SIG-M5 (cell line): ENCODE data around the gene RNF39.
"Not testable (repeated sequence)": the region's sequence is repeated elsewhere in the genome, so short reads cannot be mapped to it uniquely, and the experiment has no call there.

Experiments used
- DNase-seq: peaks from one replicate; lab custom pipeline; 2025; lab: John Stamatoyannopoulos, UW

Gene RNF39

DNA sequence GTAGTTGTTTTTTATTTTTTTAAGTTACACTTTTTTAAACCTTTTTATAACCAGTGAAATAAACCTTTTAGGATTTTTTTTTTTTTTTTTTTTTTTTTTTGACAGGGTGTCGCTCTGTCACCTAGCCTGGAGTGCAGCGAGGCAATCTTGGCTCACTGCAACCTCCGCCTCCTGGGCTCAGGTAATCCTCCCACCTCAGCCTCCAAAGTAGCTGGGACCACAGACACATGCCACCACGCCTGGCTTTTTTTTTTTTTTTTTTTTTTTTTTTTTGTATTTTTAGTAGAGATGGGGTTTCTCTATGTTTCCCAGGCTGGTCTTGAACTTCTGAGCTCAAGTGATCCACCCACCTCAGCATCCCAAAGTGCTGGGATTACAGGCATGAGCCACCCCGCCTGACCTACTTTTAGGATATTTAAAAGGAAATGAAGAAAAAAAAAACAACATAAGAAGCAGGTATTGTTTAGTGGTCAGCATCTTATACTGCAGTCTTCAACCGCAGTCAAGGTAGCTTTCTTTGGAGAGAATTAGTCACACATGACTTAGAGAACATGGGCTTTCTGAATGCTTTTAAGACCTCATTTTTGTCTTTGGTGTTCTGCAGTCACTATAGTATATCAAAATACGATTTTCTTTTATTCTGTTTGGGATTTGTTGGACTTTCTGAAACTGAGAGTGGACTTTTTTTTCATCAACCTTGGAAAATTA is 12.9 kb downstream of the RNF39 start:
- DNase-seq, result no peak

DNA sequence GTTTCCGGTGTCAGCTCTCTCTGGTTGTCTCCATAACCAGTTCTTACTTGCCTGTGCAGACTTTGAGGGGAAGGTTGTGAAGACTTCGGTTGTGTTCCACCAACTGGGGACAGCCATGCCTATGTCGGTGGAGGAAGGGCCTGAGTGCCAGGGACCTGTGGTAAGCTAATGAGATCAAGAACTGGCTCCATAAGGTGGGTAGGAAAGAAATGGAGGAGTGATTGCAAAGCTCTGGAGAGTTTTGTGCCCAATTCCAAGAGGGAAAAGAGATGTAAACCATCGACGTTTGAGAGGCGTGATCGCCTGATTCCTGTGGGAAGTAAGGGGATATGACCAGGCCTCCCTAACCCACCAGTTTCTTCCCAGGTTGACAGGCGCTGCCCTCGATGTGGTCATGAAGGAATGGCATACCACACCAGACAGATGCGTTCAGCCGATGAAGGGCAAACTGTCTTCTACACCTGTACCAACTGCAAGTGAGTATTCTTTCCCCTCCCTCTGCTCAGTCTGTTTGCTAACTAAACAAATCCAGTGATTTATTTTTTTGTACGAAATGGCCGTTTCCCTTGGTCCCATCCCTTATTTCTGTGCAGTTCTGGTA is 13.6 kb downstream of the RNF39 start:
- DNase-seq, result no peak

DNA sequence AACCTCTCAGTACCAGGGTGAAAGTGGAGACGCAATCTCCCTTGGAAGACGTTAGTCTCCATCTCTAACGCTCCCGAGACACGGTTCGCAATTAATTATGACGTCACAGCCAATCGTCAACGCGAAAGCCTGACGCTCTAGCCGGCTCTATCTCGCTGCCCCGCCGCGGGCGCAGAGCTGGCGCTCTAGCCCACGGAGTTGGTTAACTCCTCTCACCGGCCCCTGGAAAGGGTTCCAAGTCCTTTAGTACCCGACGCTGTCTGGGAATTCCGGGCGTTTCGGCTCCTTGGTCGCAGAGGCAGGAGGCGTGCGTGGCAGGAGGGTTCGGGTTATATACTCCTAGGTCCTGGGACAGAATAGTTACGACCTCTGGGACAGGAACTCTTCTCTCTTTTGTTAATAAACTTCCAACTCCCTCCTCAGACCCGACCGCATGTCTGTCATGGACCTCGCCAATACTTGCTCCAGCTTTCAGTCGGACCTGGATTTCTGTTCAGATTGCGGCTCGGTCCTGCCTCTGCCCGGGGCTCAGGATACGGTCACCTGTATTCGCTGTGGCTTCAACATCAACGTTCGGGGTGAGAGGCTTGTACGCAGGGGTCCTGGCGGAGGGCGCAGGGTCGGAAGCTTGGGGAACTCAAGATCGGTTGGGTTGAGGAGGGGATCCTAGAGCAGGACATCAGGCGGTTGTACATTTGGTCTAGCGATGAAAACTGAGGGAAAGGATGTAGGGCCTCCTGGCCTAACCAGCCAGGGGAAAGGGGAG is 14.3 kb downstream of the RNF39 start, which contains the start of gene POLR1H:
Gene POLR1H, plus strand, starts transcription at position 174 of the 766 bp plus-strand sequence. Its CDS starts 260 bp downstream, at position 434.
- DNase-seq, result peak; percentile 55

DNA sequence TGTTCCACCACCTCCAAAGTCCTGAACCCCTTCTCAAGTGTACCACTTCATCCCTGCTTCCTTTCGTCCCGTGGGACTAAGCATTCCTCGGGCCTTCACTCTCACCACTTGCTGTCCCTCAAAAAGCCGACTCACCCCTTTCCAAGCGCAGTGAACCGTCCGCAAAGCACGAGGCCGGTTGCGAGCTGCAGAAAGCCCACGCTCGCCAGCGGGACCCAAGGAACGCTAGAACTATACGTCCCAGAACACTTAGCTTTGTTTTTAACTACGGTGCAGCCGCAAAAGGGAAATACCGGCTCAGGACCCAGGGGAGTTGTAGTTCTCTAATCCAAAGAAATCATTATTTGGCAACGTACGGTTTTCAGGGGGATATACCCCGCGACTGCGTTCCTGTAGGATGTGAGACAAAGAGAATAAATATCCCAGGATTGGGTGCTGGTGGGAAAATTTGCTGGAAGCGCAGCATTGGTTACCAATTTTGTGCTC is 14.9 kb downstream of the RNF39 start:
- no peak for DNase-seq

DNA sequence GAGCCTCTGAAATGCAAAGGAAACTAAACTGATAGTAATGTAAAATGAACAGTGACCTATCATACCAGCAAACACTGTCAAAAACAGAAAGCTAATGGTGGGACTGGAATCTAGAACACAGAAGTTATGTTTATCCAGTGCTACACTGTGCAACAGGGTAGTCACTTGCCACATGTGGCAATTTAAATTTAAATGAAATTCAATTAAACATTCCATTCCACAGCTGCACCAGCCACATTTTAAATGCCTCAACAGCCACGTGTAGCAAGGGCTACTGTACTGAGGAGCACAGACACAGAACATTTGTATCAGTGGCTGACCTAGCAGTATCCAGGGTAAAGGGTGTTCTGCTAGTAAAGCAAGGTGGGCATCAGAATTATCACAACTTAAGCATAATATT is 20.1 kb downstream of the RNF39 start:
- DNase-seq, result no peak

DNA sequence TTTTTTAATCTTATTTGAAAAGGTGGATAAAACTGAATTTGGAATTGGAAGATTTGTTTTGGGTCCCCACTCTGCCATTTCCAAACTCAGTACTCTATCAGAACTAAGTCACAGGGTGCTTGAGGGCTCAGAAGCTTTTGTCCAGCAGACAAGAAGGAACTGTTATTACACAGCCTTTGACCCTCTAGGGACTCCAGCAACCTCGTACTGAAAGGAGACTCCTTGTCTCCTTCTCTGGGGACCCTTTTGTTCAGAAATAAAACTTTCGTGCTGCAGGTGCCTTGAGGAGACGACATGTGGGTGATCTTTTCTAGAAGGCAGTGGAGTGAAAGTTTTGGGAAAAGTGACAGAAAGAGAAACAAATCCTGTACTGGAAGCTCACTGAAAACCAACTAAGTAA is 21.9 kb downstream of the RNF39 start:
- no peak for DNase-seq

DNA sequence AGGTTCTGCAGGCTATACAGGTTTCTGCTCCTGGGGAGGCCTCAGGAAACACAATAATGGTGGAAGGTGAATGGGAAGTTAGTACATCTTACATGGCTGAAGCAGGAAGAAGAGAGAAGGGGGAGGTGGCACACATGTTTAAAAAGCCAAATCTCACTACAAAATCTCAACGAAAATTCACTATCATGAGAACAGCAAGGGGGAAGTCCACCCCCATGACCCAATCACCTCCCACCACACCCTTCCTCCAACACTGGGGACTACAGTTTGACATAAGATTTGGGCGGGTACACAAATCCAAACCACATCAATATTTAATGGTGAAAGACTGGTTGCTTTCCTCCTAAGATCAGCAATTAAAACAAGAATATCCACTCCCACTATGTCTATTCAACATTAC is 28.3 kb downstream of the RNF39 start:
- no peak for DNase-seq

DNA sequence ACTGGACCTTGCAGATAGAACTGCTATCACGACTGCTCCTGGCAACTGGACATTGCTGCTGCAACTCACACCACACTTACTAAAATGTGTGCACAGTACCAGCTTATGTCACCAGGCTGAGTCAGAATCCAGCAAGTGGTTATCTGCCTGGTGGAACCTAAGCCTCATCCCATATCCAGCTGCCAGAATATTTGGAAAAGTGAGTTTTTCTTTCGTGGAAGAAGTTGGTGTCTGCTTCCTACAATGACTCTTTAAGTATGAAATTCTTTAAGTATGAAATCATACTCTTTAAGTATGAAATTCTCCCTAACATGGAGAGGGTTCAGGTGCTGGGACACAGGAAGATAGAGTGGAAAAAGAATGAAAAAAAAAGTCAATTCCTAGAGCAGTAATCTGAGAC is 30.9 kb downstream of the RNF39 start:
- no peak for DNase-seq

DNA sequence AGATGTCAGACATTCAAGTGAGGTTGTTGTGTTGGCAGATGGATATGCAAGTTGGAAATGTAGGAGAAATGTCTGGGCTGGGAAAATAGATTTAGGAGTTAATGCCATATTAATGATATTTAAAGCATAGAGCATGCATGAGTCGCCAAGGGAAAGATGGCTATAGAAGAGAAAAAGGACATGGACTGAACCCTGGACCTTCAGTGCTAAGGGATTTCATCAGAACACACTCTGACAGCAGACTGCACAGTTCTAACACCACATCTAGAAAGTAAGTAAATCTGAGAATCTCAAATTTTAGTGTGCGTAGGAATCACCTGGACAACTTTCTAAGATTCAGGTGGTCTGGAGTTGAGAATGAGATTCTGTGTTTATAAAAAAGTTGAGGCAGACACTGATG is 31.8 kb downstream of the RNF39 start:
- no peak for DNase-seq

DNA sequence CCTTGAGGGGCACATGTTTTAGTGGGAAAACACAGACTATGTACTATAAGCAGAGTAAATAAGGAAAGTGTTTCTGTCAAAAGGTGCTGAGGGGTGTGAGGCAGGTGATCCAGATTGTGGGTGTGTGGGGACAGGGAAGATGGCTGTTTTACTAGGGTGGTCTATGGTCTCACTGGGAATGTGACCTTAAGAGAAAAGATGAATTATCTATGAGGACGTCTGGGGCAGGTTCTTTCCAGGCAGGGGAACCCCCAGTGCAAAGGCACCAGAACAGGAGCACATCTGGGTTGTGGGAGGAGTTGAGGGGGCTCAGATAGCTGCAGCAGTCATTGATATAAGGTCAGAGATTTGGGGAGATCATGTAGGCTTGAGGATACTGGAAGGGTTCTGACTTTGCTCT is 32.7 kb downstream of the RNF39 start:
- no peak for DNase-seq

DNA sequence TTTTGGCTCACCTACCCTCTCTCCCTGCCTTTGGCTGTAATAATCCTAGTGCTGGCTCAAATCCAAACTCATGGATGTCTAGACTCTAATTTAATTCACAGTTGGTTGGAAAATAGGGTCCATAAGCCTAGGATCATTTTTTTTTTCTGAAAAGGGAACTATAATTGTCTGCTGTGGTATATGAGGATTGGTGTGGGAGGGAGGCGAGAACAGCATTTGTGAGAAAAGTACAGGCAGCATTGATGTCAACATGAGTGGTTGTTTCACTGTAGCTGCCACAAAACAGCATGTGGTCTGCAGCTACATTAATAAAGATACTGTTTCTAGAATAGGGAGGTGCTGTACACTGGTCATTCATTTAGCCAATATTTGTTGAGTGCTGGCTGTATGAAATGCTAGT is 33.1 kb downstream of the RNF39 start:
- DNase-seq, result no peak

DNA sequence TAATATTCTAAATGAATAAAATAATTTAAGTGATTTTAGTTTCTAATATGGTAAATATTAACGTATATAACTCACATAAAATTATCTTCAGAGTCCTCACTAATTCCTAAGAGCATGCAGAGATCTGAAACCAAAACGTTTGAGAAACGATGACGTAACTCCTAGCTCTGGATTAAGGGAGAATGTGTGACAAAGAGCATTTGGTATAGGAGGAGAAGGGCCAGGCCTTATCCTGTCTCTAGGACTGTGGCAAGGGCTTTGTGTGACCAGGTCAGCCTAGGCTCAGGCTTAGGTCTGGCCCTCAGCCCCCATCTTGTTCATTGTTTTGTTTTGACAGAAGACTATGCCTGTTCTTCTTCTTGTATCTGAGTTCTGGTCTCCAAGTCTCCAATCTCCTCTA is 33.7 kb downstream of the RNF39 start:
- no peak for DNase-seq

DNA sequence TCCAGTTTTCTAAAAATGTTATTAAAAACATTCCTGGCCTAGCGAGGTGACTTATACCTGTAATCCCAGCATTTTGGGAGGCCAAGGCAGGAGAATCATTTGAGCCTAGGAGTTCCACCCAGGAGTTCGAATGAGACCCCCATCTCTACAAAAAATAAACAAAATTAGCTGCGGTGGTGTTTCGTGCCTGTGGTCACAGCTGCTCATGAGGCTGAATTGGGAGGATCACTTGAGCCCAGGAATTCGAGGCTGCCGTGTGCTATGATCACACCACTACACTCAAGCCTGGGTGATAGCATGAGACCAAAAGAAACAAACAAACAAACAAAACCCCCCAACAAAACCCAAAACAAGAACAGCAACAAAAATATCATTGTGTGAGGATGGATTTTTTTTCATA is 34.3 kb downstream of the RNF39 start:
- DNase-seq, result no peak

DNA sequence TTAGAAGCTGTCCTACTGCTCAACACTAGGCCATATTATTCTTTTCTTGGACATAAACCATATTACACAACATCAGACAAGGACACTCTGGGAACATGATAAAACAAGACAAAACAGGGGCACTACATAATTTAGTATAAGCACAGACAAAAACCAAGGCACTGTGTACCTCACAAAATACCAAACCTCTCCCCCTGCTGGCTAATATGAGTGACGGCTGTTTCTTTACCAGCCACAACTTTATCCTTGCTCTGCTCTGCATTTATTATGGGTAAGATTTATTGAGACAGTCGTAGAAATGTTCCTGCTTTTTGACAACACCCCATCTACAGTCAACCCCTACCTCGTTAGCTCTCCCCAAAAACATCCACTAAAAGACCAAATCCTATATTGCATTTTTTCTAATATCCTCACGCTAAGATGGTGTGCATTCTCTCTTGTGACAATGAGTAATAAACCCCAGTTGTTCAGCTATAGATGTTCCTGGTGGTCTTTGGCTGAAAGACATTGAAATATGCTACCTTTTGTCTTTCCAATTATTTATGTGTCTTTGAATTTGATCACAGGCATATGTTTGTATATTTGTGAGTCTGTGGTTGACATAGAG is 38.3 kb downstream of the RNF39 start:
- DNase-seq, result no peak

DNA sequence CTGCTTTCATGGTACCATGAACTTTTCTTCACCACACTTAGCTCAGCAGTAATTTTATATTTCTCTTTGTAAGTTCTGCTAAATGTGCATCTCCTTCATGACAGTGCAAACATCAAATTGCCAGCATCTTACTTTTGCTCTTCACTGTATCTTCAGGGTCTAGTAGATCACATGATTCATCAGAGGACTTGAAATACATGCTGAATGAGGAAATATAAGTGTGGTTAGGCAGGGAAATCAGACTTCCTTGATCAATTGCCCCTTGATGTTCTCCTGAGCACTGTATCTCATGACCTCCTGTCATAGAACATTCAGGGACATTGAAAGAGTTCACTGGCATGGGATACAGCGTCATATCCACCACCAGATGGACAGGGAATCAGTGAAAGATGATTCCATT is 39.8 kb downstream of the RNF39 start:
- DNase-seq, result no peak

DNA sequence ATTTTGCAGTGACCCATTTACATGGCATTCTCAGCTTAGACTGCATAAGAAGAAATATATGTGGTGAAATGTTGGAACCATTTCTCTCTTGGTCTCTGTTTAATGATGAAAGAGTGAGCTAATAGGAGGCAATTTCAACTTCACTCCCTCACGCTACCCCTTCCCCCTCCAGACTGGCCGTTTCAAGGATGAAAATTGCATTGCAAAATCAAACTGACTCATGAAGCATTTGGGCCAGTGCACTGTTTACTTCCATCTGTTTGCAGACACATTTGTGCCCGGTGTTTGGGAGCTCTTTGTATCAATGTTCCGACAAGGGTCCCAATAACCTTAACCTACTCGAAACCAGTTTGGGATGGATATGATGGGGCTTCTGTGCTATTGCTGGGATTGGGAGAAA is 42.1 kb downstream of the RNF39 start:
- DNase-seq, result peak; percentile 38

DNA sequence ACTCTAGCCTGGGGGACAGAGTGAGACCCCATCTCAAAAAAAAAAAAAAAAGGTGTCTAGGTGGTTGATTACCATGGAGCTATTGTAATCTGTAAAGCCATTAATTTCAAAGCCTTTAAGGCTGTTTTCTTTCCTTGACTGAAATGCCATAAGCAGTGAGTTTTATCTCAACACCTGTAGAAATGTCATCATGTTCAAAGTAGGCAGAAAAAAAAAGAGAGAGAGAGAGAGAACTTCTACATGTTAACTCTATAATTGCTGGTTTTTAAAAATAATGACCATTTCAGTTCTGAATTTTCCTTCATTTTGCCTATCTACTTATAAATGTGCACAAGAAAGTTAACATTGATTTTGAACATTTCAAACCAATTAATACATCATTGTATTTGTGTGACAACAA is 44.2 kb downstream of the RNF39 start:
- no peak for DNase-seq

DNA sequence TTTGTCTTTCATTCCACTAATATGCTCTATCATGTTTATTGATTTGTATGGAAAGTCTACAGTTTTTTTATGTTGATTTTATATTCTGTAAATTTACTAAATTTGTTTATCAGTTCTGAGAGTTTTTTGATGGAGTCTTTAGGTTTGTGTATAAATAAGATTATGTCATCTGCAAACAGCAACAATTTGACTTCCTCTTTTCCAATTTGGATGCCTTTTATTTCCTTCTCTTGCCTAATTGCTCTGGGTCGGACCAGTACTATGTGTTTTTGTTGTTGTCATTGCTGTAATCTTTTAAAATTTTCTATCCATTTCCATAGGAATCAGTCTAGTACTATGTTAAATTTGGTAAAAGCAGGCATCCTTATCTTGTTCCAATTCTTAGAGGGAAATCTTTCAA is 46.0 kb downstream of the RNF39 start:
- no peak for DNase-seq

DNA sequence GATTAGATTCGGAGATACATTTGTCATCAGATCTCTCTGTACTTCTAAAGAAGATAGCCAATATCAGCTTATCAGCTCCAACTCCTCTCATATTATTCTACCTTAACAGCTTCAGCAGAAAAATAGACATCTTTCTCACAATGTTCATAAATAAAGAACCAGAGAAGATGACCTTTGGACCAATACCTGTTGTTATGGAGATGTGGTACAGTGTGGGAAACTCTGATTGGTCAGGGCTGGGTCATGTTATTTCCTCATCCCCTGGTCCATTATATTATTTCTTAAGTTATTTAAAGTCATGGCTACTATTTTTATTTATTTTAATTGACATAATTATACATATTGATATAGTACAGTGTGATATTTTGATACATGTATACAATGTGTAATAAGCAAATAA is 50.4 kb downstream of the RNF39 start:
- no peak for DNase-seq

DNA sequence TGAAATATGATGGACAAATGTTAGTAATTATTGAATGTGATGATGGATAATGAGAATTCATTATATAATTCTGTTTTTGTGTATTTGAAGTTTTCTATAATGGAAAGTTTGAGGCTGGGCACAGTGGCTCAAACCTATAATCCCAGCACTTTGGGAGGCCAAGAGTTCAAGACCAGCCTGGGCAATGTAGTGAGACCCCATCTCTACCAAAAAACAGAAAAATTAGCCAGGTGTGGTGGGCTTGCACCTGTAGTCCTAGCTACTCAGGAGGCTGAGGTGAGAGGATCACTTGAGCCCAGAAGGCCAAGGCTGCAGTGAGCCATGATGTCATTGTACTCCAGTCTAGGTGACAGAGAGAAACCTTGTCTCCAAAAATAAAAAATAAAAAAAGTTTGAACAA is 52.9 kb downstream of the RNF39 start:
- DNase-seq, result not testable (repeated sequence)

DNA sequence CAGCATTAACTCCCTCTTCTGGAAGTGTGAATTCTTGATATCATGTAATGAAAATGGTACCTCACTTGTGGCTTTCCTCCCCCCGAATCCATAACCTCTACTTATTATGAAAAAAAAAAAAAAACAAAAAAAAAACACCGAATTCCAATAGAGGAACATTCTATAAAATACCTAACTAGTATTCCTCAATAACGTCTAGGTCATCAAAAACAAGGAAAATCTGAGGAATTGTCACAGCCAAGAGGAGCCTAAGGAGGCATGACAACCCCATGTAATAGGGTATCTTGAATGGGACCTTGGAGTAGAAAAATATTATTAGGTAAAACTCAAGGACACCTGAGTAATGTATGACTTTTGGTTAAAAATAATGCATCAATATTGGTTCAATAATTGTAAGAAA is 53.4 kb downstream of the RNF39 start:
- no peak for DNase-seq

DNA sequence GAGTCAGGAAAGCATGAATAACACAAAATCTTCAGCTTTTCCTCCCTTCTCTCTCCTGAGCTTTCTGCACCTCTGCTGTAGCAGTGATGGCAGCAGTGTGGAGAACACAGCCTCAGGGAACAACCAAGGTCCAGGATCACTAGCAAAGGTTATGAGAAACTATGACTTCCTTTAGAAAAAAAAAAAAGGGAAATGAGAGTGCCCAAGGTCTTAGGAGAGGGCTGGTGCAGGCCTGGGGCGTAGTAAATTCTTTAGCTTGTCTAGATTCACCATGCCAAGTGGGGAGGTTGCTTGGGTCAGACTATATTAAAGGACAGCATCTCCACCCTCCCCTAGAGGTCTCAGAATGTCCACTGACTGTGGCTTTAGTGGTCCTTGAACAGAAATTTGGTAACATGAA is 54.9 kb downstream of the RNF39 start:
- DNase-seq, result no peak
